Measurements from ENCODE around the gene DCAF12. TPM values are rescaled to one million over a fixed set of nuclear protein-coding genes. Genes with fewer than 3 reads are reported as not detected.

The DCAF12 gene
- total and polyA plus RNA-seq, 2 of the 13 experiments (the other 11 are each of a cell fraction or from before 2014, with no cell fraction given): 26.8 to 37.4 TPM

GRCh38 chr9:34047864-34048726, 78.4 kb downstream of the DCAF12 start (continued):
- TF ChIP-seq ZFP91 (CRISPR knock-in tag; IDR thresholded peaks at IDR 0.05; ENCODE audit: borderline replicate concordance) (no peak), ZNF142 (CRISPR knock-in tag; IDR thresholded peaks at IDR 0.05) (no peak; the same call in 1 of the 2 replicates), ZFP36L1 (CRISPR knock-in tag; IDR thresholded peaks at IDR 0.05) (no peak), GABPB1 (CRISPR knock-in tag; IDR thresholded peaks at IDR 0.05) (peak; percentile 20; the same call in 1 of the 2 replicates), ZSCAN31 (CRISPR knock-in tag; IDR thresholded peaks at IDR 0.05; ENCODE audit: low read depth) (no peak), ZNF577 (CRISPR knock-in tag; IDR thresholded peaks at IDR 0.05; ENCODE audit: borderline replicate concordance, low read depth) (no peak), ZNF326 (CRISPR knock-in tag; IDR thresholded peaks at IDR 0.05; ENCODE audit: borderline replicate concordance) (no peak), YEATS4 (CRISPR knock-in tag; IDR thresholded peaks at IDR 0.05; ENCODE audit: borderline replicate concordance) (no peak), ARNTL (CRISPR knock-in tag; IDR thresholded peaks at IDR 0.05) (no peak), ZNF766 (CRISPR knock-in tag; IDR thresholded peaks at IDR 0.05; ENCODE audit: borderline replicate concordance) (no peak), SP5 (CRISPR knock-in tag; IDR thresholded peaks at IDR 0.05; ENCODE audit: borderline replicate concordance, low read depth) (no peak), ZNF33A (CRISPR knock-in tag; IDR thresholded peaks at IDR 0.05; ENCODE audit: borderline replicate concordance) (no peak), SNAPC5 (CRISPR knock-in tag; IDR thresholded peaks at IDR 0.05; ENCODE audit: borderline replicate concordance) (no peak), RARG (CRISPR knock-in tag; IDR thresholded peaks at IDR 0.05; ENCODE audit: low read depth) (no peak), LBX2 (CRISPR knock-in tag; IDR thresholded peaks at IDR 0.05; ENCODE audit: borderline replicate concordance) (no peak), ZNF547 (CRISPR knock-in tag; IDR thresholded peaks at IDR 0.05) (no peak), MLX (CRISPR knock-in tag; IDR thresholded peaks at IDR 0.05) (no peak), SIX1 (CRISPR knock-in tag; IDR thresholded peaks at IDR 0.05; ENCODE audit: borderline replicate concordance) (no peak), ZNF207 (IDR thresholded peaks at IDR 0.05; ENCODE audit: borderline replicate concordance) (no peak)
